Right lobe of liver (tissue), 6 donors: Measurements from ENCODE around the gene TBC1D2. TPM values are rescaled to one million over a fixed set of nuclear protein-coding genes. Genes with fewer than 3 reads are reported as not detected.

Source experiments
- ATAC-seq, 4 donors: fragments of 200-7000 bp; cut with Tn5 transposase; one replicate each; pipeline ENCODE4 v1.9.1; 2020; ENCODE audit warnings: mild to moderate bottlenecking in 4 of 4, moderate library complexity in 4 of 4
- DNase-seq, 3 donors: peaks; one replicate each; pipeline ENCODE4 v3.0.0-alpha.2; 2020
- H3K27ac ChIP-seq, 3 donors: fragments of 200-600 bp; one replicate each; pipeline ENCODE4 v1.8.0; 2022
- H3K27me3 ChIP-seq, 2 donors: fragments of 200-600 bp; one replicate each; pipeline ENCODE4 v1.8.0; 2022
- H3K36me3 ChIP-seq, 4 donors: fragments of 200-600 bp; sonication (generic) in 1 of 4; one replicate each; pipeline versions ENCODE4 v1.5.1 to v1.8.0; 2017 to 2022; ENCODE audit warnings: control low read depth in 1 of 4
- H3K4me1 ChIP-seq, 4 donors: fragments of 200-600 bp; sonication (generic) in 1 of 4; one replicate each; pipeline versions ENCODE4 v1.5.1 to v1.8.0; 2017 to 2022; ENCODE audit warnings: control low read depth in 1 of 4
- H3K4me3 ChIP-seq, 3 donors: fragments of 200-600 bp; one replicate each; pipeline ENCODE4 v1.8.0; 2022
- H3K9me3 ChIP-seq, 4 donors: fragments of 200-600 bp; sonication (generic) in 1 of 4; one replicate each; pipeline versions ENCODE4 v1.5.1 to v1.8.0; 2017 to 2022; ENCODE audit warnings: control low read depth in 1 of 4
- CTCF ChIP-seq, 4 donors: fragments of 200-600 bp in 3 of 4; fragments of 450-650 bp in 1 of 4; IDR thresholded peaks; one replicate each; pipeline versions ENCODE4 v1.5.1 to v1.8.0; 2016 to 2022; ENCODE audit warnings: antibody characterized with exemption in 4 of 4, mild to moderate bottlenecking in 2 of 4
- POLR2A ChIP-seq: fragments of 450-650 bp; IDR thresholded peaks from one replicate; pipeline ENCODE4 v1.6.1; 2017; ENCODE audit warnings: antibody characterized with exemption, mild to moderate bottlenecking
- WGBS: methylation state at CpG from one replicate; pipeline ENCODE4 v1.1.6; 2018; ENCODE audit warnings: low coverage, low lambda C conversion rate; ENCODE audit not compliant: insufficient coverage; ENCODE audit errors: missing lambda C conversion rate; 5-methylcytosine and 5-hydroxymethylcytosine counted together
- intact Hi-C, 2 donors: fragments of 100-400 bp; cut with DNase I; formaldehyde crosslinking; loops; one replicate each; pipeline versions ENCODE4 v1.11.2 to v1.14.1; 2022
- total RNA-seq, 6 experiments: library from RNA; depleted of rRNA in 2 of 6; stranded (reverse); fragments of >200 nt in 2 of 6; fragmentation: NEBNext Ultra II Directional in 3 of 6; extraction: Animal tissue kit (Norgen Biotek cat#: 25700) in 3 of 6; gene quantifications; one replicate each; pipeline versions ENCODE4 v1.1.0 to v1.2.4, GENCODE V29; 2016 to 2023
- donor health status: DM: no; HTN: yes; CAD: no.
- donor health status: DM: no; HTN: no; CAD: no.
- donor health status: DM: no; HTN: no; CAD: no.
- donor health status: DM: no; HTN: yes; CAD: no.
- donor health status: DM: no; HTN: yes; CAD: no.

The TBC1D2 gene
- total RNA-seq, 6 experiments from 2014 or later: 5.1 to 17.5 (median 9.7) TPM

GRCh38 chr9:98184326-98184725 is 71.1 kb downstream of the TBC1D2 start:
- H3K9me3 ChIP-seq: no peaks in the 10 kb centered on the region
- ATAC-seq: no peak
- no peak for TF ChIP-seq CTCF (IDR thresholded peaks at IDR 0.05)
- no peak for TF ChIP-seq POLR2A
- H3K27ac ChIP-seq: no peak overlapping the region
- peaks cover 0 to 13% (median 3%) of the 10 kb centered on the region in 4 donors for H3K4me1 ChIP-seq
- DNase-seq: peak in 1 of 3 donors; percentile 9
- no peak overlapping the region for H3K4me3 ChIP-seq
- 95% methylated on average over 6 of the region's 6 CpGs for WGBS
- H3K27me3 ChIP-seq: no peaks in the 10 kb centered on the region
- H3K36me3 ChIP-seq: no peaks in the 10 kb centered on the region
- intact Hi-C loops: loop anchor here in 1 of 2 donors (10.0 kb wide), 1 partner anchor 50 kb away; no protein-coding TSS in a partner anchor

- H3K27me3 ChIP-seq: no peaks in the 10 kb centered on the region
These were observed 72.4 kb downstream of the TBC1D2 start for GRCh38 chr9:98182889-98183599.

GRCh38 chr9:98182069-98182820 is 73.2 kb downstream of the TBC1D2 start:
- H3K9me3 ChIP-seq: no peaks in the 10 kb centered on the region
- H3K27ac ChIP-seq: no peak overlapping the region
- H3K36me3 ChIP-seq: no peaks in the 10 kb centered on the region
- no peak for TF ChIP-seq CTCF (IDR thresholded peaks at IDR 0.05)
- no peak for TF ChIP-seq POLR2A
- WGBS: 68% methylated on average over 9 of the region's 9 CpGs
- DNase-seq (no peak), ATAC-seq (peak in 1 of 4 donors; percentile 29)
- H3K4me3 ChIP-seq: no peak overlapping the region
- H3K4me1 ChIP-seq: peaks cover 0 to 13% (median 3%) of the 10 kb centered on the region in 4 donors
- intact Hi-C loops: loop anchor here in 1 of 2 donors (10.0 kb wide), 1 partner anchor 47 kb away; no protein-coding TSS in a partner anchor
- no peaks in the 10 kb centered on the region for H3K27me3 ChIP-seq

More at GRCh38 chr9:98182889-98183599, 72.4 kb downstream of the TBC1D2 start:
- H3K4me1 ChIP-seq: peaks cover 0 to 13% (median 3%) of the 10 kb centered on the region in 4 donors
- intact Hi-C loops: loop anchor here in 1 of 2 donors (10.0 kb wide), 1 partner anchor 48 kb away; no protein-coding TSS in a partner anchor
- H3K9me3 ChIP-seq: no peaks in the 10 kb centered on the region
- no peaks in the 10 kb centered on the region for H3K36me3 ChIP-seq
- no peak for TF ChIP-seq CTCF (IDR thresholded peaks at IDR 0.05)
- TF ChIP-seq POLR2A: no peak
- no peak overlapping the region for H3K4me3 ChIP-seq
- H3K27ac ChIP-seq: no peak overlapping the region
- 24% methylated on average over 6 of the region's 9 CpGs for WGBS
- ATAC-seq (peak; percentile 39 to 87 (median 72)), DNase-seq (peak in 1 of 3 donors; percentile 41)

GRCh38 chr9:98181746-98182068 is 73.7 kb downstream of the TBC1D2 start:
- ATAC-seq (no peak), DNase-seq (no peak)
- Histone ChIP-seq H3K9me3 (no peaks in the 10 kb centered on the region), H3K27me3 (no peaks in the 10 kb centered on the region), H3K27ac (no peak overlapping the region), H3K4me1 (peaks cover 0 to 19% (median 3%) of the 10 kb centered on the region in 4 donors), H3K4me3 (no peak overlapping the region), H3K36me3 (no peaks in the 10 kb centered on the region)
- 66% methylated on average over 5 of the region's 5 CpGs for WGBS
- TF ChIP-seq CTCF (IDR thresholded peaks at IDR 0.05): no peak
- TF ChIP-seq POLR2A: no peak
- intact Hi-C loops: loop anchor here in 1 of 2 donors (10.0 kb wide), 1 partner anchor 47 kb away; no protein-coding TSS in a partner anchor
